NCI-H2081 (cell line): ENCODE data around the gene GCNA.
"Not testable (repeated sequence)": the region's sequence is repeated elsewhere in the genome, so short reads cannot be mapped to it uniquely, and the experiment has no call there.

Experiments used
- DNase-seq, 2 experiments: peaks; one replicate each; lab custom pipeline; 2025; lab: John Stamatoyannopoulos, UW

GCNA gene

GRCh38 chrX:71640002-71640401 lies 61.8 kb downstream of the GCNA start:
- no peak for DNase-seq

- not testable (repeated sequence) for DNase-seq
These were observed 66.2 kb downstream of the GCNA start for GRCh38 chrX:71644406-71644805.

GRCh38 chrX:71650333-71650969 lies 72.2 kb downstream of the GCNA start:
- no peak for DNase-seq

GRCh38 chrX:71652405-71652804 lies 74.2 kb downstream of the GCNA start:
- peak; percentile 16 to 39 for DNase-seq

GRCh38 chrX:71653344-71653743 lies 75.1 kb downstream of the GCNA start:
- no peak for DNase-seq

GRCh38 chrX:71657267-71657666 lies 79.0 kb downstream of the GCNA start:
- DNase-seq, result no peak

- DNase-seq, result no peak
These were observed 81.1 kb downstream of the GCNA start for GRCh38 chrX:71659342-71659741.

GRCh38 chrX:71659959-71660358 lies 81.7 kb downstream of the GCNA start:
- no peak for DNase-seq

GRCh38 chrX:71660562-71661416 lies 82.6 kb downstream of the GCNA start:
- DNase-seq, result no peak

GRCh38 chrX:71661919-71662318 lies 83.7 kb downstream of the GCNA start:
- no peak for DNase-seq

GRCh38 chrX:71662654-71663053 lies 84.4 kb downstream of the GCNA start:
- not testable (repeated sequence) for DNase-seq
